Rectal smooth muscle tissue (tissue), 1 donor: ENCODE data around the gene EAF1.
"Not testable (repeated sequence)": the region's sequence is repeated elsewhere in the genome, so short reads cannot be mapped to it uniquely, and the experiment has no call there.

Experiments
- H3K27ac ChIP-seq: one replicate; pipeline ENCODE4 v1.7.0; 2013; ENCODE audit warnings: low read depth, low read length, inconsistent platforms
- H3K27me3 ChIP-seq: one replicate; pipeline ENCODE4 v1.7.0; 2013; ENCODE audit warnings: low read length; ENCODE audit not compliant: control insufficient read depth, insufficient read depth
- H3K36me3 ChIP-seq: one replicate; pipeline ENCODE4 v1.7.0; 2013; ENCODE audit warnings: low read length; ENCODE audit not compliant: control insufficient read depth, insufficient read depth
- H3K4me1 ChIP-seq: one replicate; pipeline ENCODE4 v1.7.0; 2013; ENCODE audit warnings: low read length; ENCODE audit not compliant: control insufficient read depth, insufficient read depth
- H3K4me3 ChIP-seq: one replicate; pipeline ENCODE4 v1.7.0; 2013; ENCODE audit warnings: low read length
- H3K9ac ChIP-seq: one replicate; pipeline ENCODE4 v1.7.0; 2013; ENCODE audit warnings: low read length

Gene EAF1

DNA sequence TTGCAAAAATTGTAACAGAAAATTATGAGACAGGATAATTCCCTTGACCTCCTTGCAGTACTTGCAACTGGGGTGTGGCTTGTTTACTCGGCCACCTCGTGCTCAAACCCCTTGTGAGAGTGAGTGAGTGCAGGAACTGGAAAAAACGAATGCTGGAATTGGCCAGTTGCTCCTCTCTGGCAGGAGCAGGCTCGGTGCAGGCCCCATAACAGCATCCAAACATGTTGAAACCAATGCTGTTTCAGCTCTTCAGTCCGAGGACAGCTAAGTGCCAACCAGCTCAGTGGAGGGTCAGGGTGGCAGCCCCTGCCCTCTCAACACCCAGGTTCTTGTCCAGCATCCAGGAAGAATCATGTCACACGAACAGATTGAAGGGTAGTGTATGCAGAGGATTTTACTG is 36.9 kb upstream of the EAF1 start:
- no peak overlapping the region for H3K27ac ChIP-seq

DNA sequence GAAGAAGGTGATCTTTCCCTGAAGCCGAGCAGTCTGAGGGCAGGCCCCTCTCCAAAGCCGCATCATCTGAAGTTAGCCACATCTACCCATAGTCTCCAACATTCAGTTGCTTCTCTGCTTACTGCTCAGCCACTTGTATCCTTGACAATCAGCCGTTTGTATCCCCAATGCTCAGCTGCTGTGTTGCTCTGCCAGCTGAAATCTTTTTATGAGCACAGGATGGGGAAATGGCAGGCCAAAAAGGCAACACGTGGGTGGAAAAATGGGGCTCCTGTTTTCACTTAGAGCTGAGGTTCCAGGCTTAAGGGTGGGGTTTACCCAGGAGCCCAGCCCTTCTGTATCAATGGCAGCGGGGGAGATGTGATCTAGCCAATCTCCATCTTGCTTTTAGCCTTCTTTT is 36.4 kb upstream of the EAF1 start:
- H3K27me3 ChIP-seq: no peaks in the 10 kb centered on the region
- no peak overlapping the region for H3K9ac ChIP-seq
- no peaks in the 10 kb centered on the region for H3K36me3 ChIP-seq
- no peaks in the 10 kb centered on the region for H3K4me1 ChIP-seq
- H3K27ac ChIP-seq: no peak overlapping the region
- no peak overlapping the region for H3K4me3 ChIP-seq

More for the DNA sequence above, 36.9 kb upstream of the EAF1 start:
- Histone ChIP-seq H3K9ac (no peak overlapping the region), H3K4me1 (no peaks in the 10 kb centered on the region), H3K27me3 (no peaks in the 10 kb centered on the region), H3K4me3 (no peak overlapping the region), H3K36me3 (no peaks in the 10 kb centered on the region)

DNA sequence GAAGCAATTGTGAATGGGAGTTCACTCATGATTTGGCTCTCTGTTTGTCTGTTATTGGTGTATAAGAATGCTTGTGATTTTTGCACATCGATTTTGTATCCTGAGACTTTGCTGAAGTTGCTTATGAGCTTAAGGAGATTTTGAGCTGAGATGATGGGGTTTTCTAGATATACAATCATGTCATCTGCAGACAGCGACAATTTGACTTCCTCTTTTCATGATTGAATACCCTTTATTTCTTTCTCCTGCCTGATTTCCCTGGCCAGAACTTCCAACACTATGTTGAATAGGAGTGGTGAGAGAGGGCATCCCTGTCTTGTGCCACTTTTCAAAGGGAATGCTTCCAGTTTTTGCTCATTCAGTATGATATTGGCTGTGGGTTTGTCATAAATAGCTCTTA is 34.1 kb upstream of the EAF1 start:
- not testable (repeated sequence) for H3K27ac ChIP-seq, H3K36me3 ChIP-seq, H3K9ac ChIP-seq, H3K27me3 ChIP-seq, H3K4me1 ChIP-seq, H3K4me3 ChIP-seq

DNA sequence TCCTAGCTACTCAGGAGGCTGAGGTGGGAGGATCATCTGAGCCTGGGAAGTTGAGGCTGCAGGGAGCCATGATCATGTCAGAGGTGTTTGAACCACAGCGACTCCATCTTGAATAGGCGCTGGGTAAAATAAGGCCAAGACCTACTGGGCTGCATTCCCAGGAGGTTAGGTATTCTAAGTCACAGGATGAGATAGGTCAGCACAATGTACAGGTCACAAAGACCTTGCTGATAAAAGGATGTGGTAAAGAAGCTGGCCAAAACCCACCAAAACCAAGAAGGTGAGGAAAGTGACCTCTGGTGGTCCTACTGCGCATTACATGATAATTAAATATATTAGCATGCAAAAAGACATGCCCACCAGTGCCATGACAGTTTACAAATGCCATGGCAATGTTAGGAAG is 28.7 kb upstream of the EAF1 start:
- not testable (repeated sequence) for H3K27ac ChIP-seq, H3K9ac ChIP-seq, H3K36me3 ChIP-seq, H3K4me3 ChIP-seq, H3K4me1 ChIP-seq, H3K27me3 ChIP-seq

DNA sequence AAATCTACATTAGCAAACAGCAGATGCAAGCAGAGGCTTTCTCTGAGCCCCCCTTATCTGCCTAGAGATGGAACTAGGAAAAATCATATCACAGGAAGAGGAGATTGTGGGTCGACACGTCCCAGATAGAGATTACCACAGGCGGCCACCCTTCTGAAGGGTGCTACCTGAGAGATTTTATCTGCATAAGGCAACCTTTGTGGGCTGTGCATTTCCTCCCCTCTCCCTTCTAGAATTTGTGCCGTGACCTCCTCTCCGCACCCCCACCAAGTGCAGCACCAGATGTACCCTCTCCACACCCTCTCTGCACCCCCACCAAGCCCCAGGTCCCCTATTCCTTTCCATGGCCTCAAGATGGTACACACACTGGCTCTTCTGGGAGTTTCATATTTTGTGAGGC is 27.4 kb upstream of the EAF1 start:
- no peaks in the 10 kb centered on the region for H3K36me3 ChIP-seq

DNA sequence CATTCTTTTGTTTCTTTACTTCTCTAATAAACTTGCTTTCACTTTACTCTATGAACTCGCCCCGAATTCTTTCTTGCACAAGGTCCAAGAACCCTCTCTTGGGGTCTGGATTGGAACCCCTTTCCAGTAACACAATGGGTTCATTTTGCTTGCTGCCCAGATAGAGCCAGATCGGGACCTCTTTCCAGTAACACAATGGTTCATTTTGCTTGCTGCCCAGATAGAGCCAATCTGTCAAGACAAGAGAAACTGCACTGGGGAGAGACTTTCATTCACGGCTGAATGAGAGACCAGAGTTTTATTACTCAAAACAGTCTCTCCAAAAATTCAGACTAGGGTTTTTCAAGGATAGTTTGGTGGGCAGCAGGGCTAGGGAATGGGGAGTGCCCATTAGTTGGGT is 25.5 kb upstream of the EAF1 start:
- Histone ChIP-seq H3K4me3 (no peak overlapping the region), H3K4me1 (no peaks in the 10 kb centered on the region), H3K27me3 (no peaks in the 10 kb centered on the region), H3K36me3 (no peaks in the 10 kb centered on the region), H3K27ac (no peak overlapping the region), H3K9ac (no peak overlapping the region)

More for the DNA sequence above, 27.4 kb upstream of the EAF1 start:
- Histone ChIP-seq H3K27ac (no peak overlapping the region), H3K27me3 (no peaks in the 10 kb centered on the region), H3K9ac (no peak overlapping the region), H3K4me3 (no peak overlapping the region), H3K4me1 (no peaks in the 10 kb centered on the region)

DNA sequence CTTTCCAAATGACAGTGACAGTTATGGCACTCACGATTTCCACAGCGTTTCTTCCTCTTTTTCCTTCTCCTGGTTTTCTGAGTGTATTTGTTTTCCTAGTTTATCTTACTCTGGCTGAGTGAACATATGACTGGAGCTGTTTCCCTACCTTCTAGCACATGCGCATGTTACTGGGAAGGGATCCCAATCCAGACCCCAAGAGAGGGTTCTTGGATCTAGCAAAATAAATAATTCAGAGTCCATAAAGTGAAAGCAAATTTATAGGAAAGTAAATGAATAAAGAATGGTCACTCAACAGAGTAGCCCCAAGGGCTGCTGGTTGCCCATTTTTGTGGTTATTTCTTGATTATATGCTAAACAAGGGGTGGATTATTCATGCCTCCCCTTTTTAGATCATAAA is 23.9 kb upstream of the EAF1 start:
- Histone ChIP-seq H3K27ac (no peak overlapping the region), H3K9ac (no peak overlapping the region), H3K27me3 (no peaks in the 10 kb centered on the region), H3K36me3 (no peaks in the 10 kb centered on the region), H3K4me3 (no peak overlapping the region), H3K4me1 (no peaks in the 10 kb centered on the region)

DNA sequence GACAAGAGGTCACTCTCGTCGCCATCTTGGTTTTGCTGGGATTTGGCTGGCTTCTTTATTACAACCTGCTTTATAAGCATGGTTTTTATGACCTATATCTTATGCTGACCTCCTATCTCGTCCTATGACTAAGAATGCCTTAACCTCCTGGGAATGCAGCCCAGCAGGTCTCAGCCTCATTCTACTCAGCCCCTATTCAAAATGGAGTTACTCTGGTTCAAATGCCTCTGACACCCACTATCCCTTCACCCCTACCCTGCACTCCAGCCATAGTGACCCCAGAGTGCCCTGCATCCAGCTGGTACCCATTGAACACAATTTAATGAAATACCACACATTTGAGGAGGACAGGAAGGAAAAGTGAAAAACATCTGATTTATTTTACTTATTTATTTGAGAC is 23.4 kb upstream of the EAF1 start:
- Histone ChIP-seq H3K4me1 (no peaks in the 10 kb centered on the region), H3K4me3 (no peak overlapping the region), H3K27ac (no peak overlapping the region), H3K9ac (no peak overlapping the region), H3K27me3 (no peaks in the 10 kb centered on the region), H3K36me3 (no peaks in the 10 kb centered on the region)

DNA sequence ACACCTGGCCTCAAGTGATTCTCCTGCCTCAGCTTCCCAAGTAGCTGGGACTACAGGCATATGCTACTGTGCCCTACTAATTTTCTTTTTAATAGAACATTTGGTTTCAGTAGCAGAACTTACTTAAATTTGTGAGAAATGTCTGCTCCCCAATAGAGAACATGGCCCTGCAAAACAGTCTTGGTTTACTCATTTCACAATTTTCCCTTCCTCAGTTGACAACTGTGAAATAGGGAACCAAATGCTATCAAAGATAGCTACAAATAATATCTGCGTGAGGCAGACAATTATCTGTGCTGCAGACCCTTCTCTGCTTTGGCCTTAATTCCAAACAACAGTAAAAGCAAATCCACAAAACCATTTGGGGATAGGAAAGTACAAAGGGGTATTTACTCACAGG is 22.6 kb upstream of the EAF1 start:
- no peak overlapping the region for H3K9ac ChIP-seq
- no peaks in the 10 kb centered on the region for H3K27me3 ChIP-seq
- H3K36me3 ChIP-seq: no peaks in the 10 kb centered on the region
- H3K4me3 ChIP-seq: no peak overlapping the region
- no peaks in the 10 kb centered on the region for H3K4me1 ChIP-seq
- no peak overlapping the region for H3K27ac ChIP-seq

DNA sequence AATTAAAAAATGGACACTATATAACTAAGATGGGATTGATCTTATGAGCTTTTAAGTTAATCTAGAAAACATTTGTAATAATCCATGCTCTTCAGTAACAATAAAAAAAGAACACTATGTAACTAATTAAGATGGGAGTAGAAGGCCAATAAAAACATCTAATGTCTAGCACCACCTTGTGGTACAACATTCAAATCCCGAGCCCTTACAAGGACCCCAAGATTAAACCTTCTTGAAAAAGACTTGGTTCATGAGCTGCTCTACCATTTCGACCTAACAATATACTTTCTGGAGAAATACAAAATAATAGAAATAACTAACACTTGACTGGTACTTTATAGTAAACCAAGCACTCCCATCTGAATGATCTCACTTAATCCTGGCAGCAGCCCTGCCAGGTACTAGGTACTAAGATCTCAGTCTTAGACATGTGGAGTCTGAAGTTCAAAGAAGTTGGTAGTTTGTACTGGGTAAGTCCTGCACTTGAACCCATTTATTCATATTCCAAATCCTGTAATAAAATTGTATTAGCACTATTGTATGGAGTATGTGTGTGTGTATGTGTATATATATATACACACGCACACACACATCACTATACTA is 21.8 kb upstream of the EAF1 start:
- Histone ChIP-seq H3K27me3 (no peaks in the 10 kb centered on the region), H3K36me3 (no peaks in the 10 kb centered on the region), H3K27ac (no peak overlapping the region), H3K9ac (no peak overlapping the region), H3K4me3 (no peak overlapping the region), H3K4me1 (no peaks in the 10 kb centered on the region)

DNA sequence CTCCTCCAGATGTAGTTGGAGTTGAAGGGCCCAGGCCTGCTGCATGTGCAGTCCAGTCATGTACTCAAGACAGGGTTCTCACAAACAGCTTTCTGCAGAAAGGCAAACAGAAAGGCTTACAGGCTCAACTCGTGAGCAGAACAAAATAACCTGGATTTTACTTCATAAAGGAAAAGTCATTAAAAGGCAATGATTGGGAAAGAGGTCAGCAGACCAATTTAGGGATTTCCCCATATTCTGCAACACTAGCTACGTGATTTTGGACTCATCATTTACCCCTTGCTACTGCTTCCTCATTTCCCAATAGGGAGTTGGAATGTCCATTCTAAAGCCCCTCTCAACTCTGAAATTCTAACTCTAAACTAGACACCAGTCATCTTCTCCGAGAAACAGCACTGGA is 18.2 kb upstream of the EAF1 start:
- Histone ChIP-seq H3K36me3 (peaks cover 3% of the 10 kb centered on the region), H3K4me3 (no peak overlapping the region), H3K27ac (no peak overlapping the region), H3K27me3 (no peaks in the 10 kb centered on the region), H3K4me1 (no peaks in the 10 kb centered on the region), H3K9ac (no peak overlapping the region)

DNA sequence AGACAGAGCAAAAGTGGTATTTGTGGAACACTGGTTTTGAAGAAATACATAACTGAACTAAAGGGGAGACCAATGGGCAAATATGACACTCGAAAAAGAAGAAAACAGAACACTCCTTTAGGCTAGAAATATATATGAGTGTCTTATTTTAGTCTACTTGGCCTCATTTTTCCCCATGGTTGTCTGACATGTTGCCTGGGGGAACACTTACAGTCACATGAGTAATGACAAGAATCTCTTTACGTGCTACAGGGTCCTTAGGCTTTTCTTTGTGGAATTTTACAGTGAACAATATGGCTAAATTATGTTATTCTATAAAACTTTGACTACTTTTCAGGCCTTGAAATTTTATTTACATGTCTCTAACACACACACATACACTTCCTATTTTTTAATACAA is 17.6 kb upstream of the EAF1 start:
- peaks cover 5% of the 10 kb centered on the region for H3K36me3 ChIP-seq
- H3K27ac ChIP-seq: no peak overlapping the region
- no peaks in the 10 kb centered on the region for H3K4me1 ChIP-seq
- no peaks in the 10 kb centered on the region for H3K27me3 ChIP-seq
- H3K4me3 ChIP-seq: no peak overlapping the region
- H3K9ac ChIP-seq: no peak overlapping the region

DNA sequence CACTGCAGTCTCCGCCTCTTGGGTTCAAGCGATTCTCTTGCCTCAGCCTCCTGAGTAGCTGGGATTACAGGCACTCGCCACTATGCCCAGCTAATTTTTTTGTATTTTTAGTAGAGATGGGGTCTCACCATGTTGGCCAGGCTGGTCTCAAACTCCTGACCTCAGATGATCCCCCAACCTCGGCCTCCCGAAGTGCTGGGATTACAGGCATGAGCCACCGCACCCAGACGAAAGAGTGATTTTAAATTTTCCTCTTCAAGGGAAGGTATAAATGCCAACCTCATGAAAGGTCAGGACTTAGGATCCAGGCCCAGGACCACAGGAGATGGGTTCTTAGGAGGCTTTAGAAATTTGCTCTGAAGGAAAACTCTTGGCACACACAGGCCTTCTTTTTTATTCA is 16.4 kb upstream of the EAF1 start:
- not testable (repeated sequence) for H3K36me3 ChIP-seq

More for the DNA sequence above, 16.4 kb upstream of the EAF1 start:
- H3K27ac ChIP-seq, H3K4me1 ChIP-seq, H3K9ac ChIP-seq, H3K4me3 ChIP-seq, H3K27me3 ChIP-seq: not testable (repeated sequence)
